ENCODE data around the gene ARHGAP31. TPM values are rescaled to one million over a fixed set of nuclear protein-coding genes. Genes with fewer than 3 reads are reported as not detected.

Gene ARHGAP31
- total RNA-seq, 4 donors from 2014 or later, result 40.0 to 78.9 (median 55.0) TPM

DNA sequence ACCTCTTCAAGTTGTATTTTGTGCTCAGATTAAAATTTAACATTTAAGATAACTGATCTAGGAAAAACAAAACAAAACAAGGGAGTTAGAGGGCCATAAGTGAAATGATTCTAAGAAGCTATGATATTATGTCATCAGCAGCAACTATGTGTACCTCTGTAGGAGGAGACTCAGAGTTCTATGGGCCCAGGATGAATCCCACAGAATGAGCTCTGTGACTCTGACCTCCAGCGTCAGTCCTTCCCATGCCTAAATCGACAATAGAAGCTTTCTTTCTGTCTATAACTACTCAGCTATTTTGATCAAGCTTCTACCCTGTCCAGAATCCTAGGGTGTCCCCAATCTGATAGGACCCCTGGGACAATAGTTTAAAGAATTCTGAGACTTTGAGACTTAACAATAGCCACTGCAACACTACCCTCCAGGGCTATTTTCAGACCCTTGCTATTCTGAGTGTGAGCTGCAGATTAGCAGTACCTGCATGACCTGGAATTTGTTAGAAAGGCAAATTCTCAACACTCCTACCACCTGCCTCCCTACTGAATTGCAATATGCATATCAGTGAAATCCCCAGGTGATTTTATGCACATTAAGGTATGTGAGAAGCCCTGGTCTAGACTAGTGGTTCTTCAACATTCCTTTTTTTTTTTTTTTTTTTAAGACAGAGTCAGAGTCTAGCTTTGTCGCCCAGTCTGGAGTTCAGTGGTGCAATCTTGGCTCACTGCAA lies 66.7 kb downstream of the ARHGAP31 start:
- Histone ChIP-seq H3K27ac (peak overlapping the region in 1 of 3 donors; percentile 54), H3K4me1 (peaks cover 35 to 56% of the 10 kb centered on the region in 2 donors), H3K4me3 (replicated peaks in 1 of 3) (no peak overlapping the region), H3K27me3 (no peaks in the 10 kb centered on the region), H3K9me3 (no peaks in the 10 kb centered on the region), H3K36me3 (no peaks in the 10 kb centered on the region)
- TF ChIP-seq, protein P1, sequence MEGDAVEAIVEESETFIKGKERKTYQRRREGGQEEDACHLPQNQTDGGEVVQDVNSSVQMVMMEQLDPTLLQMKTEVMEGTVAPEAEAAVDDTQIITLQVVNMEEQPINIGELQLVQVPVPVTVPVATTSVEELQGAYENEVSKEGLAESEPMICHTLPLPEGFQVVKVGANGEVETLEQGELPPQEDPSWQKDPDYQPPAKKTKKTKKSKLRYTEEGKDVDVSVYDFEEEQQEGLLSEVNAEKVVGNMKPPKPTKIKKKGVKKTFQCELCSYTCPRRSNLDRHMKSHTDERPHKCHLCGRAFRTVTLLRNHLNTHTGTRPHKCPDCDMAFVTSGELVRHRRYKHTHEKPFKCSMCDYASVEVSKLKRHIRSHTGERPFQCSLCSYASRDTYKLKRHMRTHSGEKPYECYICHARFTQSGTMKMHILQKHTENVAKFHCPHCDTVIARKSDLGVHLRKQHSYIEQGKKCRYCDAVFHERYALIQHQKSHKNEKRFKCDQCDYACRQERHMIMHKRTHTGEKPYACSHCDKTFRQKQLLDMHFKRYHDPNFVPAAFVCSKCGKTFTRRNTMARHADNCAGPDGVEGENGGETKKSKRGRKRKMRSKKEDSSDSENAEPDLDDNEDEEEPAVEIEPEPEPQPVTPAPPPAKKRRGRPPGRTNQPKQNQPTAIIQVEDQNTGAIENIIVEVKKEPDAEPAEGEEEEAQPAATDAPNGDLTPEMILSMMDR (IDR thresholded peaks at IDR 0.05), result no peak
- TF ChIP-seq POLR2A (IDR thresholded peaks at IDR 0.05), result no peak
- intact Hi-C loops (cut with DNase I), result no loop called here
- DNase-seq, result no peak
- 86 to 87% methylated on average over 3 of the region's 3 CpGs for WGBS, 2 donors

DNA sequence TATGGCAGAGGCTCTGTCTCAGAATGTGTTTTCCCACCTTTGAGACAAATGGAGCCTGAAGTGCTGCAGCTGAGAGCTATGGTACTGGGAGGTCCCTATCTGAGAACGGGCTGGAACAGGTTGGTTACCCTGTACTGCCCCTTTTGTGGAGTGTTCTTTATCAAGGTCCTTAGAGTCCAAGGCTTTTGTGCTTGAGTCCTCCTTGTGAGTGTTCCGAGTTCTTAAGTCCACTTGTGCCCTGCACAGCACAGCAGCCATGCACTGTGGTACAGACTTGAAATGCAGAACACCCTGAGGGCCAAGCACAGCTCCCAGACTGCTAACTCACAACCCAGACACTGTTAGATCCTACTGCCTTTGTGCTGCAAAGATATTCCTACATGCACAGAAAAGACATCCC lies 67.8 kb downstream of the ARHGAP31 start:
- H3K27me3 ChIP-seq, result no peaks in the 10 kb centered on the region
- intact Hi-C loops (cut with DNase I), result no loop called here
- WGBS, 2 donors, result 26 to 37% methylated on average over 2 of the region's 2 CpGs
- peak overlapping the region; percentile 27 to 54 (median 43) for H3K27ac ChIP-seq
- H3K4me1 ChIP-seq, result peaks cover 39 to 63% of the 10 kb centered on the region in 2 donors
- DNase-seq, result peak; percentile 68 to 84
- no peak for TF ChIP-seq POLR2A (IDR thresholded peaks at IDR 0.05)
- TF ChIP-seq, protein P1 (IDR thresholded peaks at IDR 0.05), result peak in 1 of 6 experiments; percentile 10
- H3K9me3 ChIP-seq, result no peaks in the 10 kb centered on the region
- no peaks in the 10 kb centered on the region for H3K36me3 ChIP-seq
- no peak overlapping the region for H3K4me3 ChIP-seq (replicated peaks in 1 of 3)

DNA sequence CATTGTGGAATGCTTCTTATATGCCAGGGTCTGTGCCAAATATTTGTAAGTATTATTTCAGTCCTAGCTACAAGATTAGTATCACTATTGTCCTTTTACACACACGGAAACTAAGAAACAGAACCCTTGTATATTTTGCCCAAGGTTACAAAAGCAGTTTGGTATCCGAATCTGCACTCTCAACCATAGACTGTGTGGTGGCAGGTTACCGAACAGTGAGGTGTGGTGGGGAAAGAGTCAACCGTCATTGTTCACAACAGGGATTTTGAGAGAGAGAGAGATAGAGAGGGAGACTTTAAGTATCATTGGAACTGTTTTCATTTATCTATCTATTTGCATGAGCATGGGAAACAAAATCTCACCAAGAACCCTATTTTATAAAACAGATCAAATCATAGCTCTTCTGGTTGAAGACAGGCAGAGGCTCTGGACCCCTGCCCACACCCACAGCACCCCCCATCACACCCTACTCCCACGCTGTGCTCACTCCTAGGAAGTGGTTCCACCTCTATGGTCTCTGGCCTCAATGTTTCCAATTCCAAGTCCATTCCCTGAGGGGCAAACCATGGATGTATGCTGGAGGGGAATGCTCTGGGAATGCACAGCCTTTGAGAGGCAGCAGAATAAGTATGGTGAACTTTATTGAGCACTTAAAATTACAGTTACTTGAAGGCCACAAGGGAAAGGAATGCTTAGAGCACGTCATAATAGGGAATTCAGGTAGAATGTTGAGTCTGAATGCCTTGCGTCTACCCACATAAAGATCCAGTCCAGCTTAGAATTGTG lies 69.0 kb downstream of the ARHGAP31 start:
- WGBS, 2 donors, result 82 to 87% methylated on average over 7 of the region's 7 CpGs

GRCh38 chr3:119364401-119364800 lies 70.2 kb downstream of the ARHGAP31 start:
- Histone ChIP-seq H3K27me3 (no peaks in the 10 kb centered on the region), H3K36me3 (no peaks in the 10 kb centered on the region), H3K9me3 (no peaks in the 10 kb centered on the region), H3K4me3 (replicated peaks in 1 of 3) (no peak overlapping the region), H3K27ac (no peak overlapping the region), H3K4me1 (peaks cover 47 to 78% of the 10 kb centered on the region in 2 donors)
- intact Hi-C loops (cut with DNase I), result no loop called here
- DNase-seq, result no peak
- no peak for TF ChIP-seq POLR2A (IDR thresholded peaks at IDR 0.05)
- 95 to 100% methylated on average over 1 of the region's 1 CpG for WGBS, 2 donors

More for the DNA sequence above, 69.0 kb downstream of the ARHGAP31 start:
- H3K27me3 ChIP-seq, result no peaks in the 10 kb centered on the region
- TF ChIP-seq, protein P1 (IDR thresholded peaks at IDR 0.05), result no peak
- TF ChIP-seq POLR2A (IDR thresholded peaks at IDR 0.05), result no peak
- H3K36me3 ChIP-seq, result no peaks in the 10 kb centered on the region
- no peak overlapping the region for H3K4me3 ChIP-seq (replicated peaks in 1 of 3)
- intact Hi-C loops (cut with DNase I), result no loop called here
- no peak overlapping the region for H3K27ac ChIP-seq
- no peaks in the 10 kb centered on the region for H3K9me3 ChIP-seq
- DNase-seq, result no peak
- peaks cover 40 to 70% of the 10 kb centered on the region in 2 donors for H3K4me1 ChIP-seq

- H3K27ac ChIP-seq, result no peak overlapping the region
- peaks cover 47 to 70% of the 10 kb centered on the region in 2 donors for H3K4me1 ChIP-seq
- peaks cover 0 to 3% of the 10 kb centered on the region in 2 donors for H3K36me3 ChIP-seq
- WGBS, 2 donors, result 67 to 75% methylated on average over 3 of the region's 3 CpGs
- no peak overlapping the region for H3K4me3 ChIP-seq (replicated peaks in 1 of 3)
- TF ChIP-seq POLR2A (IDR thresholded peaks at IDR 0.05), result no peak
- TF ChIP-seq, protein P1 (IDR thresholded peaks at IDR 0.05), result no peak
- no peaks in the 10 kb centered on the region for H3K27me3 ChIP-seq
- H3K9me3 ChIP-seq, result no peaks in the 10 kb centered on the region
- intact Hi-C loops (cut with DNase I), result no loop called here
- no peak for DNase-seq
Measured at GRCh38 chr3:119365418-119365817, 71.2 kb downstream of the ARHGAP31 start.
